ENCODE data around the gene LIN9. TPM values are rescaled to one million over a fixed set of nuclear protein-coding genes. Genes with fewer than 3 reads are reported as not detected.
"Not testable (repeated sequence)": the region's sequence is repeated elsewhere in the genome, so short reads cannot be mapped to it uniquely, and the experiment has no call there.

Gene LIN9
- total RNA-seq, 1 donor from 2014 or later, result 3.2 TPM

DNA sequence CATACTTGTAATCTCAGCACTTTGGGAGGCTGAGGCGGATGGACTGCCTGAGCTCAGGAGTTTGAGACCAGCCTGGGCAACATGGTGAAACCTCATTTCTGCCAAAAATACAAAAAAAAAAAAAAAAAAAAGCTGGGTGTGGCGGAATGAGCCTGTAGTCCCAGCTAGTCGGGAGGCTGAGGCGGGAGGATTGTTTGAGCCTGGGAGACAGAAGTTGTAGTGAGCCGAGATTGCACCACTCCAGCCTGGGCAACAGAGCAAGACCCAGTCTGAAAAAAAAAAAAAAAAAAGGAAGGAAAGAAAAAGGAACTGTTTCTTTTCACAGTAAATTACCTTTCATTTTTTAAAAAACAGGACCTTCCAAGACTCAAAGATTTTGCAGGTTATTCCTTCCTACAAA is 29.5 kb downstream of the LIN9 start:
- no peak for FAIRE-seq
- DNase-seq (ENCODE audit: low read depth), result no peak
- Histone ChIP-seq H3K27me3 (ENCODE audit: control insufficient read depth, insufficient read depth, low read length) (no peaks in the 10 kb centered on the region), H3K36me3 (ENCODE audit: control insufficient read depth, insufficient read depth, low read length) (no peaks in the 10 kb centered on the region), H3K4me3 (ENCODE audit: low read depth, low read length) (no peak overlapping the region)
- no peak for TF ChIP-seq CTCF (IDR thresholded peaks at IDR 0.05; ENCODE audit: insufficient read depth, low read length, severe bottlenecking)

DNA sequence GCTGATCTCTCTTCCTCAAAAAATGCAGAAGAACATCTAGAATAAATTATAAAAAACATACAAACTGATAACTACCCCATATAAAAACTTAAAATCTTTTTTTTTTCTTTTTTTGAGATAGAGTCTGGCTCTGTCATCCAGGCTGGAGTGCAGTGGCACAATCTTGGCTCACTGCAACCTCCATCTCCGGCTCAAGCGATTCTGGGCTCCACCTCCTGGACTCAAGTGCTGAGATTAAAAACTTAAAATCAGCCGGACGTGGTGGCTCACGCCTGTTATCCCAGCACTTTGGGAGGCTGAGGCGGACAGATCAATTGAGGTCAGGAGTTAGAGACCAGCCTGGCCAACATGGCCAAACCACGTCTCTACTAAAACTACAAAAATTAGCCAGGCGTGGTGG is 31.1 kb downstream of the LIN9 start:
- Histone ChIP-seq H3K27me3 (ENCODE audit: control insufficient read depth, insufficient read depth, low read length) (no peaks in the 10 kb centered on the region), H3K4me3 (ENCODE audit: low read depth, low read length) (no peak overlapping the region), H3K36me3 (ENCODE audit: control insufficient read depth, insufficient read depth, low read length) (no peaks in the 10 kb centered on the region)
- DNase-seq (ENCODE audit: low read depth) (no peak), FAIRE-seq (no peak)
- TF ChIP-seq CTCF (IDR thresholded peaks at IDR 0.05; ENCODE audit: insufficient read depth, low read length, severe bottlenecking), result no peak

GRCh38 chr1:226276987-226277386 is 32.0 kb downstream of the LIN9 start:
- TF ChIP-seq CTCF (IDR thresholded peaks at IDR 0.05; ENCODE audit: insufficient read depth, low read length, severe bottlenecking), result no peak
- H3K4me3 ChIP-seq (ENCODE audit: low read depth, low read length), result no peak overlapping the region
- no peaks in the 10 kb centered on the region for H3K27me3 ChIP-seq (ENCODE audit: control insufficient read depth, insufficient read depth, low read length)
- H3K36me3 ChIP-seq (ENCODE audit: control insufficient read depth, insufficient read depth, low read length), result no peaks in the 10 kb centered on the region
- FAIRE-seq (no peak), DNase-seq (ENCODE audit: low read depth) (no peak)

- no peak overlapping the region for H3K4me3 ChIP-seq (ENCODE audit: low read depth, low read length)
- no peak for TF ChIP-seq CTCF (IDR thresholded peaks at IDR 0.05; ENCODE audit: insufficient read depth, low read length, severe bottlenecking)
- H3K27me3 ChIP-seq (ENCODE audit: control insufficient read depth, insufficient read depth, low read length), result no peaks in the 10 kb centered on the region
- DNase-seq (ENCODE audit: low read depth) (peak; percentile 15), FAIRE-seq (no peak)
- no peaks in the 10 kb centered on the region for H3K36me3 ChIP-seq (ENCODE audit: control insufficient read depth, insufficient read depth, low read length)
Measured at GRCh38 chr1:226276077-226276682, 32.8 kb downstream of the LIN9 start.

- Histone ChIP-seq H3K27me3 (ENCODE audit: control insufficient read depth, insufficient read depth, low read length) (no peaks in the 10 kb centered on the region), H3K36me3 (ENCODE audit: control insufficient read depth, insufficient read depth, low read length) (no peaks in the 10 kb centered on the region), H3K4me3 (ENCODE audit: low read depth, low read length) (no peak overlapping the region)
- no peak for TF ChIP-seq CTCF (IDR thresholded peaks at IDR 0.05; ENCODE audit: insufficient read depth, low read length, severe bottlenecking)
- no peak for DNase-seq (ENCODE audit: low read depth)
- no peak for FAIRE-seq
Measured at GRCh38 chr1:226274138-226274537, 34.8 kb downstream of the LIN9 start.

- not testable (repeated sequence) for H3K27me3 ChIP-seq (ENCODE audit: control insufficient read depth, insufficient read depth, low read length); H3K4me3 ChIP-seq (ENCODE audit: low read depth, low read length); FAIRE-seq; H3K36me3 ChIP-seq (ENCODE audit: control insufficient read depth, insufficient read depth, low read length)
- peak; percentile 48 for DNase-seq (ENCODE audit: low read depth)
Measured at GRCh38 chr1:226272233-226272902, 36.6 kb downstream of the LIN9 start.

Measured in bronchial epithelial cell (primary cell).